Measurements from ENCODE around the gene NGEF. TPM values are rescaled to one million over a fixed set of nuclear protein-coding genes. Genes with fewer than 3 reads are reported as not detected.

NGEF gene
- total and polyA plus RNA-seq, 10 of the 15 experiments (the other 5 are each of a cell fraction or from before 2014, with no cell fraction given) = 0.12 TPM; not detected in 9

GRCh38 chr2:233026198-233026813, 13.2 kb upstream of the NGEF start:
- 62% methylated on average over 4 of the region's 4 CpGs for WGBS (ENCODE audit: insufficient coverage, insufficient replicate concordance, low lambda C conversion rate, missing lambda C conversion rate)
- H3K4me3 ChIP-seq = no peak overlapping the region
- BruUV-seq (replicated peaks) = no TSS peak
- TF ChIP-seq ETV6 (conservative IDR thresholded peaks at IDR 0.05 in 1 of 2, IDR thresholded peaks at IDR 0.05 in 1 of 2; ENCODE audit: borderline replicate concordance in 1 of 2, low read depth in 1 of 2) = no peak
- TF ChIP-seq ZNF687 (IDR thresholded peaks at IDR 0.05) = no peak
- no peak for TF ChIP-seq PBX3 (IDR thresholded peaks at IDR 0.05; ENCODE audit: insufficient replicate concordance, low read depth, low read length)
- no peak for TF ChIP-seq PAX8 (IDR thresholded peaks at IDR 0.05)
- no peak for TF ChIP-seq MXI1 (IDR thresholded peaks at IDR 0.05; ENCODE audit: low read depth, low read length)
- TF ChIP-seq RAD21 (IDR thresholded peaks at IDR 0.05; ENCODE audit: insufficient read depth, low read depth, low read length) = no peak
- no peak for TF ChIP-seq MEF2B (IDR thresholded peaks at IDR 0.05; ENCODE audit: partially characterized antibody, poor library complexity, severe bottlenecking)
- no peak for TF ChIP-seq CBFB (IDR thresholded peaks at IDR 0.05; ENCODE audit: low read depth)
- TF ChIP-seq IKZF1 (conservative IDR thresholded peaks at IDR 0.05) = no peak
- no peak for TF ChIP-seq ZNF217 (IDR thresholded peaks at IDR 0.05)
- TF ChIP-seq NR2C2 (IDR thresholded peaks at IDR 0.05; ENCODE audit: borderline replicate concordance, control insufficient read depth, insufficient read length, low read depth) = no peak
- TF ChIP-seq YY1 (IDR thresholded peaks at IDR 0.05; ENCODE audit: low read depth, low read length) = no peak
- TF ChIP-seq POU2F2 (IDR thresholded peaks at IDR 0.05; ENCODE audit: borderline replicate concordance, low read depth, low read length) = no peak
- TF ChIP-seq RUNX3 (IDR thresholded peaks at IDR 0.05; ENCODE audit: low read length) = no peak
- TF ChIP-seq BHLHE40 (IDR thresholded peaks at IDR 0.05; ENCODE audit: borderline replicate concordance in 1 of 2, low read depth in 2 of 2, low read length in 1 of 2) = no peak
- TF ChIP-seq RCOR1 (conservative IDR thresholded peaks at IDR 0.05; ENCODE audit: low read depth, low read length) = no peak
- no peak for TF ChIP-seq USF1 (IDR thresholded peaks at IDR 0.05; ENCODE audit: borderline replicate concordance, extremely low read length, insufficient read depth, low read depth, low read length)
- DNase-seq (ENCODE audit: low read depth, low spot score) (no peak), ATAC-seq (no peak), FAIRE-seq (peak; percentile 7)
- peaks cover 0 to 1% of the 10 kb centered on the region in 2 experiments; a peak in 1 of 4 replicates for H3K27me3 ChIP-seq (replicated peaks in 1 of 2; ENCODE audit: control insufficient read depth in 2 of 2, insufficient read depth in 2 of 2, low read length in 1 of 2)
- intact Hi-C loops (cut with micrococcal nuclease; ENCODE audit: unreplicated experiment) (loop anchor here (5.0 kb wide), 2 partner anchors 174 to 264 kb away; no protein-coding TSS in a partner anchor), in situ Hi-C loops (cut with MboI) (loop anchor here (5.0 kb wide), 1 partner anchor 174 kb away; no protein-coding TSS in a partner anchor)
- H3K4me1 ChIP-seq (ENCODE audit: control insufficient read depth, insufficient read depth, low read length) = no peaks in the 10 kb centered on the region
- no peaks in the 10 kb centered on the region for H3K79me2 ChIP-seq (ENCODE audit: control insufficient read depth, insufficient read depth, low read length)
- H3K27ac ChIP-seq (ENCODE audit: control insufficient read depth, insufficient read depth) = no peak overlapping the region
- H3K4me2 ChIP-seq (ENCODE audit: control insufficient read depth, insufficient read depth) = no peak overlapping the region
- no peak overlapping the region for H2AFZ ChIP-seq (ENCODE audit: control insufficient read depth, low read depth, low read length)
- SMC1A ChIA-PET (ENCODE audit: uncharacterized antibody, unreplicated experiment) = no interaction called here
- H3K36me3 ChIP-seq (ENCODE audit: control insufficient read depth in 2 of 2, insufficient read depth in 2 of 2, low read length in 1 of 2) = no peaks in the 10 kb centered on the region
- RAD21 ChIA-PET (ENCODE audit: unreplicated experiment) = no interaction called here
- H3K9me3 ChIP-seq (replicated peaks; ENCODE audit: control insufficient read depth, insufficient read depth, low read length) = no peaks in the 10 kb centered on the region
- CTCF ChIA-PET = interaction anchor here (1.0 to 1.1 kb wide), 2 partner anchors 20 to 217 kb away, joined by 3 read pairs; no protein-coding TSS in a partner anchor
- H4K20me1 ChIP-seq (ENCODE audit: control insufficient read depth, insufficient read depth) = no peaks in the 10 kb centered on the region
- H3K9ac ChIP-seq (ENCODE audit: control insufficient read depth, insufficient read depth, low read length) = no peak overlapping the region
- POLR2A ChIA-PET = no interaction called here
